ENCODE results near the gene HIVEP3. TPM values are rescaled to one million over a fixed set of nuclear protein-coding genes. Genes with fewer than 3 reads are reported as not detected.
"Not testable (repeated sequence)": the region's sequence is repeated elsewhere in the genome, so short reads cannot be mapped to it uniquely, and the experiment has no call there.

HIVEP3 gene
- total RNA-seq, 1 experiment from 2014 or later = not detected

DNA sequence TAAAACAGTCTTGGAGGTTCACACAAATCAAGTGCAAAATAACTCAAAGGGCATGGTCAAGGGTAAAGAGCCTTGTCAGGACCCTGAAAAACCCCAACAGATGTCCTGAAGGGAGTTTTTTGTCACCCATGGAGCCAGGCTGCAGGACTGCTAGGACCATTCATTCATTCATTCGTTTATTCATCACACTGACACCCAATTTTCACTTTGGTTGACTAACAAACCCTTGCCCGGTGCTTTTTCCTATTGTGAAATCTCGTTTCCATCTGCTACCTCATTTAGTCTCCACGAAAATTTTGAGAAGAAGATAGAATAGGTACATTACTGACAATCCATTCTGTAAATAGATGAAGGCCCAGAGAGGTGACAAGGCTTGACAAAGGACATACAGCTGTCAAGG is 216.0 kb downstream of the HIVEP3 start:
- no peaks in the 10 kb centered on the region for H3K9me3 ChIP-seq
- no peaks in the 10 kb centered on the region for H3K27me3 ChIP-seq
- H3K36me3 ChIP-seq = no peaks in the 10 kb centered on the region
- DNase-seq = no peak
- no peak overlapping the region for H3K4me3 ChIP-seq

DNA sequence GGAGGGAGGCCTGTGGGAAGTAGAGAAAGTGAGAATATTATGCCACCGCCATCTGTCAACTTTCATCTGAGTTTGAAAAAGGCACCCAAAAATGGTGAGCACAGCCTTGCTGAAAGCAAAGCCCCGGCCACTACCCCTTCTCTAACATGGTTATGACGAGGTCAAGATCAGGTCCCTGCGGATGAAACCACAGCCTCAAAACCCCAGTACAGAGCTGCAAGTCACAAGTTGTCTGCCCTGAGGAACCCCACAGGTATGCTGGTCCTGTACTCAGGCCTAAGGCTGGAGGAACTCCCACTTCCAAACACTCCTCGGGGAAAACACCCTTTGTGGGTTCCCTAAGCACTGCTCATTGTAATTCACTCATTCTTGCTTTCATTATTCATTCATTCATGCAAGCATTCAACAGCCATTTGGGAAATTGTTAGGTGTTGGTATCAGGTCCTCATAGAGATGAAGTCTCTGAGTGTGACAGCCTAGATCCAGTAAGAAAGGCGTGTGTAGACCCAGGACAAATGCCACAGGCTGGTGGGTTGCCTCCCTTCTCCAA is 217.7 kb downstream of the HIVEP3 start:
- H3K9me3 ChIP-seq = no peaks in the 10 kb centered on the region
- DNase-seq = no peak
- no peaks in the 10 kb centered on the region for H3K36me3 ChIP-seq
- no peak overlapping the region for H3K4me3 ChIP-seq
- no peaks in the 10 kb centered on the region for H3K27me3 ChIP-seq

DNA sequence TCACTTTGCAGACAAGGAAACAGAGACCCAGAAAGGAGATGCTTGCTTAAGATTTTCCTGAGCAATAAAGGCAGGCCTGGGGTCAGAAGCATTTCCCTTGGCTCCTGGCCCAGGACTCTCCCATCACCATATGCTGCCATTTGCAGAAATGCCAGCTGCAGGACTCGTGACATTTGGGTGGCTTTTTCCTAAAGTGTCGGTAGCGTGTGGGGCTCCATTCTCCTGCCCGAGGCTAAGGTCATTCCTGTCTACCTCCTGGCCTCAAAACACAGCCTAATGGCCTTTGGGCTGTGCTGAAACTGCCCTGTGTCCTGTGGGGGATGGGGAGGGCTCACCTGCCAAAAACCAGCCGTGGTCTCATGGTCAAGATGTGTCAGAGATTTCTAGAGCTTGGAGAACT is 218.1 kb downstream of the HIVEP3 start:
- Histone ChIP-seq H3K36me3 (no peaks in the 10 kb centered on the region), H3K4me3 (no peak overlapping the region), H3K27me3 (no peaks in the 10 kb centered on the region), H3K9me3 (no peaks in the 10 kb centered on the region)
- DNase-seq = no peak

DNA sequence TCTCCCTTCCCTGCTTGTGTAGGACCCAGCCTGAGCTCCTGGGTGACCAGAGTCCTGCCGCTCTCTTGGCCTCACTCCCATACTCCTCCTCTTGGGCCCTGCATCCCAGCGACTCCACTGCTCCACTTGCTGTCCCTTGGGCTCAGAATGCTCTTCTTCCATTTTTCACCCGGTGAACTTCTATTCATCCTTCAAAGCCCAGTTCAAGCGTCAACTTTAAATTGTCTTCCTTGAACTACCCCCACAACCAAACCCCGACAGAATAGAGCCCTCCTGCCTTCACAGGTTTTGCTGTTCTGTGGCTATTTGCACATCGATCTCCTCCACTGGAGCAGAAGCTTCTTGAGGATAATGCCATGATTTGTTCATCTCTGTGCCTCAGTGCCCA is 218.9 kb downstream of the HIVEP3 start:
- H3K36me3 ChIP-seq = no peaks in the 10 kb centered on the region
- no peaks in the 10 kb centered on the region for H3K9me3 ChIP-seq
- H3K27me3 ChIP-seq = no peaks in the 10 kb centered on the region
- no peak overlapping the region for H3K4me3 ChIP-seq
- DNase-seq = no peak

DNA sequence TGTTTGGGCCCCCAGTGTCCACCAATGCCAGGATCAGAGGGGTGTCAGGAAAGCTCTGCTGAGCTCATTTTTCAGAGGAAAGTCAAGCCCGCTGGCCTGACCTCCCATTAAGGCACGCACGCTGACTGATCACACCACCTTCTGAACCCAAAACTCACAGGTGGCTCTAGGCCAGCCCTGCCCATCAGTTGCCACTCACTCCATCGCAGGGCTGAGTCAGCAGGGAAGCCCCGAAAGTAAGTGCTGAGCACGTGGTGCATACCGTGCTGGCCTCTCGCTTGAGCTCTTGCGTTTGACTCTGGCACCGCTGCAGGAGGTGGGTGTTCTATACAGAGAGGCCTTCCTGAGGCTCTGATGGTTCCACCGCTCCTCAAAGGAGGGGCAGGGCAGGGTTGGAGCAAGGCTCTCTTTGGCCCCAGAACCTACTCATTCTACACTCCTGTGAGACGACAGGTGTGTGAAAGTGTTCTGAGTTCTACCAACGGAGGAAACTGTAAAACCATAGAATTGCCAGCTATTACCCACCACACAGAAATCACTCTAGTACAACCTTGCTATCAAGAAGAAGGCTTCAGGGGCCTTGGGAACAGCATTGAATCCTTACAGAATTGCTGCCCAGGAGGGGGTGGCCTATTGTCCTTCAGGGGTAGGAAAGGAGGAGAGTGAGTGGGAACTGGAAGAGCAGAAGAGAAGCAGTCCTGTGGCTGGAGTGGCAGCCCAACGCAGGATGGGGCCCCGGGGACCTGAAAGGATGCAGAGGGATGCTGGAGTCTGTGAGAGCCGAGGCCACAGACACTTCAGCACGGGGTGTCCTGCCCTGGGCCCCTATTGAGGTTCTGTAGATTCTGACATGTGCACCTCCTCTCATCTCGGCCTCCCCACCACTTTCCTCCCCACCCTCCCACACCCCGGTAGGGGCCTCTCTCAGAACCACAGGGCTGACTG is 219.5 kb downstream of the HIVEP3 start:
- Histone ChIP-seq H3K36me3 (no peaks in the 10 kb centered on the region), H3K9me3 (no peaks in the 10 kb centered on the region), H3K4me3 (no peak overlapping the region), H3K27me3 (no peaks in the 10 kb centered on the region)
- DNase-seq = no peak

DNA sequence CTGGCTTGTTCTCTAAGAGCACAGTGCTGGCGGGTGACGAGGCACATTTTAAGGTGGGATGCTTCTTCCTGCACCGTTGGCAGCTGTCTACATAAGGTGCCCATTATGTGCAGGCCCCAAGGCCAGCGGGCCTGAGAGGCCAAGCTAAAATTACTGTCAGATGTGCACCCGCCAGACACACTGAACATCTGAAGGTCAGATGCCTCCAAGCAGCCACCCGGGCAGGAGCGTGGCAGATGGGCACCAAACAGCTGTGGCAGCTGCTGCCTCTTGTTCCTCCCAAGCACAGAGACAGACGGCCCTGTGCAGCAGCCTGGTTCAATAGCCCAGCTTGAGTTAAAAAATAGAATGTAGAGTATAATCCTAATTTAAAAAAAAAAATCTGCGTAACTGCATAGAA is 222.3 kb downstream of the HIVEP3 start:
- no peak for DNase-seq
- Histone ChIP-seq H3K36me3 (no peaks in the 10 kb centered on the region), H3K27me3 (no peaks in the 10 kb centered on the region), H3K4me3 (no peak overlapping the region), H3K9me3 (no peaks in the 10 kb centered on the region)

DNA sequence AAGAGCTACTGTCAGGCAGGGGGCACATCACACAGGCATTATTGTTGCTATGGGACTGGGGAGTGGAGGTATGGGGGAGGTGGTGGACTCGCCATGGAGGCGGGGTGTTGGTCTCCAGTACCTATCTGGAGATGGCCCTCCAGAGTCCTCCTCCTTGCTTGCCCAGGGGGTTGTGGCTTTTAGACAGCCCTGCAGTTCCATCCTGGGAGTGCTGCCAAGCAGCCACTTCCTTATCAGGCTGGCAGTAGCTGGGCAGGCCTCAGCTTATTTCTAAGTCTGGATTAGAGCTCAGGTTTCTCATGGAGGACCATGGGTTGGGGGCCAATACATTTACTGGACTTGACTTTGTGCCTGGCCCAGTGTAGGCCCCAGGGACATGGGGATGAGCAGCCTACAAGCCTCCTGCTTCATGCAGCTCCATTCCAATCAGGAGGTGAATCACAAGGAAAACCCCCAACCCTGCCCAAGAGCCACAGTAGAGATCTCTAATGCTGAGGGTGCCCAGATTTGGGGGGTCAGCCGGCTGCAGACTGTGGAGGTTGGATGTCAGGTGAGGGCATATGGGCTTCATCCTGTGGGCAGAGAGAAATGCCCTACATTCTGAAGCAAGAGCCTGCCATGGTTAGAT is 223.5 kb downstream of the HIVEP3 start:
- peak; percentile 15 for DNase-seq
- H3K4me3 ChIP-seq = no peak overlapping the region
- no peaks in the 10 kb centered on the region for H3K9me3 ChIP-seq
- no peaks in the 10 kb centered on the region for H3K27me3 ChIP-seq
- H3K36me3 ChIP-seq = no peaks in the 10 kb centered on the region

DNA sequence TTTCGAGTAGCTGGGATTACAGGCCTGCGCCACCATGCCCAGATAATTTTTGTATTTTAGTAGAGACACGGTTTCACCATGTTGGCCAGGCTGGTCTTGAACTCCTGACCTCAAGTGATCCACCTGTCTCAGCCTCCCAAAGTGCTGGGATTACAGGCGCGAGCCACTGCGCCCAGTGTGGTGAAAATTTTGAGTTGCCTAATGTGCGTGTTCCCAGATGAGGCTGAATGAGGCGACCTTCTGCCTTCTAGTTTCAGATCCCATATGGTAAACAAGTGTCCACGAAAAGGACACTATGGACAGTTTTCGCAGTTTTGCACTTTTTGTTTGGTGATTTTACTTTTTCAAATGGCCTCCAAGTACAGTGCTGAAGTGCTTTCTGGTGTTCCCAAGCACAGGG is 226.8 kb downstream of the HIVEP3 start:
- not testable (repeated sequence) for H3K36me3 ChIP-seq, H3K4me3 ChIP-seq, H3K9me3 ChIP-seq, H3K27me3 ChIP-seq, DNase-seq

DNA sequence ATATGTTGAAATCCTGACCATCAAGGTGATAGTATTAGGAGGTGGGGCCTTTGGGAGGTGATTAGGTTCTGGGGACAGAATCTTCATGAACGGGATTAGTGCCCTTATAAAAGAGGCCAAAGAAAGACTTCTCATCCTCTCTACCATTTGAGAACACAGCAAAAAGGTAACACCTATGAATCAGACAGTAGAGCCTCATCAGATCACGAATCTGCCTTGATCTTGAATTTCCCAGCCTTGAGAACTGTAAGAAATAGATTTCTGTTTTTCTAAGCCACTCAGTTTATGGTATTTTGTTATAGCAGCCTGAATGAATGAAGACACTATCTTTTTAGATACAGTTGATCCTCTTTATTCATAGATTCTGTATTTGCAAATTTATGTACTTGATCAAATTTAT is 227.3 kb downstream of the HIVEP3 start:
- Histone ChIP-seq H3K9me3 (no peaks in the 10 kb centered on the region), H3K36me3 (no peaks in the 10 kb centered on the region), H3K27me3 (no peaks in the 10 kb centered on the region), H3K4me3 (no peak overlapping the region)
- DNase-seq = no peak

DNA sequence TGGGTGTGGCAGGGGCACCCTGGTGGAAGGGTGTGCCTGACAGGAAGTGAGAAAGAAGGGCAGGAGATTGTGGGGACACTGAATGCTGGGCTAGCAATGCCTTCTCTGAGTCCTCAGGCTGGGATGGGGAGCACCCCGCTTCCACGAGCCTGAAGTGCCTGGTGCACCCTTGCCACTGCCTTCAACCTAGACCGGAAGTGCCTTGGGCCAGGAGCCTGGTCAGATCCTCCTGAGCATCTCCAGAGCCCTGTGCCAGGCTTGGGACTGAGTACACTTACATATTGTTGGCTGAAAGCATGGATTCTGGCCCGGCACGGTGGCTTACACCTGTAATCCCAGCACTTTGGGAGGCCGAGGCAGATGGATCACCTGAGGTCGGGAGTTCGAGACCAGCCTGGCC is 228.4 kb downstream of the HIVEP3 start:
- H3K36me3 ChIP-seq = no peaks in the 10 kb centered on the region
- DNase-seq = no peak
- no peaks in the 10 kb centered on the region for H3K27me3 ChIP-seq
- no peak overlapping the region for H3K4me3 ChIP-seq
- H3K9me3 ChIP-seq = no peaks in the 10 kb centered on the region

DNA sequence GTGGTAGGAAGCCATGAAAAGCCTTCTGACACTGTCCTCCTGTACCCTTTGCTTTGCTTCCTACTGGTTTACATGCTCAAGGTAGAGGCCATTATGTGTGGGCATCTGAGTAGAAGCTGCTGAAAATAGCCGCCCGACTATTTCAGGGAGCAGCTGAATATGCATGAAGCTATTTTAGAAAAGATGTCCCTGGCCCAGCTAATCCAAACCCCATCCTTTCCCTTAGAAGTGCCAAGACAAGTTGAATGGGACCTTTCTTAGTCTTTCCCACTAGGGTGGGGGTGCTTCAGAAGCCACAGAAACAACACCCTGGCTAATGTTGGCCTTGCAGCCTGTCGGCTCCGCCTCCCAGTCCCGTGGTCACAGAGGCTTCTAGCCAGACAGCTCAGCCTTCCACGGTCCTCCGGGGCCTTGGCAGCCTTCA is 229.2 kb downstream of the HIVEP3 start:
- no peak overlapping the region for H3K4me3 ChIP-seq
- H3K9me3 ChIP-seq = no peaks in the 10 kb centered on the region
- H3K36me3 ChIP-seq = no peaks in the 10 kb centered on the region
- no peak for DNase-seq
- H3K27me3 ChIP-seq = no peaks in the 10 kb centered on the region

DNA sequence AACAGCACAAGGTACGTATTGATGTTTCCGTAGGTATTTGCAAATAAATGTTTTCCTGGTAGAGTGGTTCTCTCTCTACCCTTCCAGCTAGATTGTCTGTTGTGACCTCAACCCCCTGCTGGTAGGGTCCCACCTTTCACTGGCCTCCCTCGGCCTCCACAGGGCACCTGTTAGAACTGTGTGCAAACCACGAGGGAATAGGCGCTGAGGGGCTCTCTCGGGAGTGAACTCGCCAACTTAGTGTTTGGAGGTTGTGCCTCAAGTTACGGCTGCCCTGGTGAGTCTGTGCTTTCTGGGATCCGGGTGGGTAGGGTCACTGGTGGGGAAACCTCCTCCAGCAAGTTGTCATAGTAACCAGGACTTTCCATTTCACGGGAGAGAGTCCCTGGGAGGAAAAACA is 229.6 kb downstream of the HIVEP3 start:
- no peak for DNase-seq
- no peaks in the 10 kb centered on the region for H3K36me3 ChIP-seq
- H3K9me3 ChIP-seq = no peaks in the 10 kb centered on the region
- no peaks in the 10 kb centered on the region for H3K27me3 ChIP-seq
- H3K4me3 ChIP-seq = no peak overlapping the region

DNA sequence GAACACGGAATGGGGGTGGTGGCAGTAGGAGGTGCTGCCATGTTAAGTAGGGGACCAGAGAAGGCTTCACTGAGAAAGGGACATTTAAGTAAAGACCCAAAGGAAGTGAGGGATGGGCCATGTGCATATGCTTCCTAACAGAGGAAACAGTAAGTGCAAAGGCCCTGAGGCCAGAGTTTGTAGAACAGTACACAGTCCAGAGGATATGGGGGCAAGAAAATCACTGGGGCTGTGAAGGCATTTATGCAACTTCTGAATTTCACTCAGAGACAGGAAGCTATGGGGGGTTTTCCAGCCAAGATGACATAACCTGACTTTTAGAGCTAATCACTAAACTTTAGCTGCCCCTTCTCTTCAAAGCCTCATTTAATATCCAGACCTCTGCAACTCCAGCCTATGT is 231.7 kb downstream of the HIVEP3 start:
- no peaks in the 10 kb centered on the region for H3K27me3 ChIP-seq
- no peak overlapping the region for H3K4me3 ChIP-seq
- DNase-seq = no peak
- no peaks in the 10 kb centered on the region for H3K9me3 ChIP-seq
- H3K36me3 ChIP-seq = no peaks in the 10 kb centered on the region

DNA sequence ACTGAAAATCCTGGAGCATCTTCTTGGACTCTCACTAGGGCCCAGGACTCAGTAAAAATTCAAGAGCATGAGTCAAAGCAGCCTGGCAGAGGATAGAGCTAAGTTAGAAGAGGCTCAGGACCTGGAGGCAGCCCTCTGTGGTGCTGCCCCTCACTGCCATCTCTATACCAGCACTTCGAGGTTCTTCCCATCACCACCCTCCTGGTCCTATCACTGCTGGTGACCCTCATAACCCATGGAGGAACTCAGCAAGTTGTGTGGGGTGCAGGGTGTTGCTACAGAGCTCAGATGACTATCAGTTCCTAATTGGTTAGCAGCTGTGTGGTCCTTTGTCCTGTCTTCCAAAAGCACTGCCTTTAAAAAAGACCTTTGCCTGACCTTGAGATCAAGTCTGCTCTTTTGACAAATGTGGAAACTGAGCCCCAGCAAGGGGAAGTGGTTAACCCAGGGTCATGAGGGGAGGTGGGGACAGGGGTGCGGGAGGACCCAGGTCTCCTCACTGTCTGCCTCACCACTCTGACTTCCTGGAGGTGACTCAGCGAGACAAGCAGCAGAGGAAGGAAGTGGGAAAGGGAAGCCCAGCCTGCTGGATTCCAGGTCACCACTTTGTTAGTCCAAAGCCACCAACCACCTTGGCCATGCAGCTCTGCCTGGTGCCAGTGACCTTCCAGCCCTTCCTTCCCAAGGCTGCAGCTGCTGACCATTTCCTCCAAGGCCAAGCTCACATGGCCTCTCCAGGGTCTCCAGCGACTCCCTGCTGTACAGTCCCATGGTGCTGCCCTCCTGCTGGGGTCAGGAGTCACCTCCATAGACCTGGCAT is 234.8 kb downstream of the HIVEP3 start:
- no peak overlapping the region for H3K4me3 ChIP-seq
- no peaks in the 10 kb centered on the region for H3K36me3 ChIP-seq
- H3K27me3 ChIP-seq = no peaks in the 10 kb centered on the region
- H3K9me3 ChIP-seq = no peaks in the 10 kb centered on the region
- DNase-seq = peak; percentile 46

DNA sequence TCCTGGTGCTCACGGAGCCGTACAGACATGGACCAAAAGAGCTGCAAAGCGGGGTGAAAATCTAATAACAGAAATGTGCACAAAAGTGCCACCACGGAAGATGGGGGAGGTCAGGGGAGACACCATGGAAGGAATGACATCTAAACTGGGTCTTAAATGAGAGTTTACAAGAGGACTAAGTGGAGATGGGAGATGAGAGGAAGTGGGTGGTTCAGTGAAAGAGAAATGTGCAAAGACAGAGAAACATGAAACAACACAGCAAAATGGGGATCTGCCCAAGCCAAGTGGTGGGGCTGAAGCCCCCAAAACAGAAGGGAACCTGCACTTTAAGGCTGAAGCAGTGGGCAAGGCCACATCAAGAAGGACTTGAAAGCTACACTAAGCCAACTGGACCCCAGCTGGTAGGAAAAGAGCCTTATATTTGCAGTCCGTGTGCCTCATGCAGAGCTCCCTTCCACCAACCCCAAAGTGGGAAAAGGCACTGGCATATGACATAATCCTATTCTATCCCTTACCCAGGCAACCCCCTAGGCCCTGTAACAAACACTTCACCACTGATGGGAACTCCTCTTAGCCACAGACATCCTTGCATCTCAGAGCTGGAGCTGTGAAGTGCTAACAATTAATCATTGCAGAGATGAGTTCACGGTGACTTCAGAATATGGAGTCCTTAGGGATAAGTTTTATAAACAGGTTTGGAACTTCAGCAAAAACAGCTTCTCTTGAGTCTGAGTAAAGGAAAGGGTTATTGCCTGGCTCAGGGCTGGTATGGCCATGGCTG is 235.7 kb downstream of the HIVEP3 start:
- Histone ChIP-seq H3K9me3 (no peaks in the 10 kb centered on the region), H3K27me3 (no peaks in the 10 kb centered on the region), H3K36me3 (no peaks in the 10 kb centered on the region), H3K4me3 (no peak overlapping the region)
- DNase-seq = no peak

DNA sequence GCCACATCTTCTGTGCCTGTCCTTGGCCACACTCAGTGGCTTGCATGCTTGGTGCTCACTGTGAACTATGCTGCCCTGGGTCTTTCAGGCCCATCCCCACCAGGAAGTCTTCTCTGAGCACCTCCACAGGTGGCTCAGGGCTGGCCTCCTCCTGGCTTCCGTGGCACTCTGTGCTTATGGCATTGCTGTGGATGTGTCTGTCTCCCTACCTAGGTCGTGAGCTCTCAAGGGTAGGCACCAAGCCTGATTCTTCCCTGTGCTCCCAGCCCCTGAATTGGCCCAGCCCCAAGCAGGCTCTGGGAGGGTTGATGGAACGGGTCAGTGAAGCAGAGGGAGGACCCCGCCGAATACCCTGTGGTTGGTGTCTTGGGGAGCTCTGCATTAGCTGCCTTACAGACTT is 236.6 kb downstream of the HIVEP3 start:
- no peaks in the 10 kb centered on the region for H3K36me3 ChIP-seq
- no peaks in the 10 kb centered on the region for H3K9me3 ChIP-seq
- H3K27me3 ChIP-seq = no peaks in the 10 kb centered on the region
- DNase-seq = no peak
- no peak overlapping the region for H3K4me3 ChIP-seq

Data from MG63 (cell line).